Activated CD8-positive, alpha-beta T cell treated with anti-CD3 and anti-CD28 coated beads for 36 hours (primary cell): ENCODE results near the gene A2M. TPM values are rescaled to one million over a fixed set of nuclear protein-coding genes. Genes with fewer than 3 reads are reported as not detected.

Experiments used
- ATAC-seq: fragments of 200-7000 bp; cut with Tn5 transposase; one replicate; pipeline ENCODE4 v1.10.0; 2021; ENCODE audit warnings: mild to moderate bottlenecking, moderate library complexity
- CTCF ChIA-PET: fragments of 350-600 bp; sonication (Branson Sonifier 250); formaldehyde crosslinking; loops from one replicate; lab custom pipeline; 2021; ENCODE audit warnings: antibody characterized with exemption; lab: Charles Lee
- POLR2A ChIA-PET: fragments of 350-600 bp; sonication (Branson Sonifier 250); formaldehyde crosslinking; loops from one replicate; lab custom pipeline; 2021; ENCODE audit warnings: antibody characterized with exemption; lab: Charles Lee
- DNase-seq: peaks from one replicate; pipeline ENCODE4 v3.0.0-alpha.2; 2020
- H3K27ac Mint-ChIP-seq: one replicate; pipeline ENCODE4 v1.8.0; 2021; ENCODE audit warnings: mild to moderate bottlenecking, mixed read lengths
- H3K27me3 Mint-ChIP-seq: one replicate; pipeline ENCODE4 v1.8.0; 2021; ENCODE audit warnings: mixed read lengths
- H3K36me3 Mint-ChIP-seq: one replicate; pipeline ENCODE4 v1.8.0; 2021; ENCODE audit warnings: low read depth, mixed read lengths
- H3K4me1 Mint-ChIP-seq: one replicate; pipeline ENCODE4 v1.8.0; 2021; ENCODE audit warnings: low read depth, mixed read lengths
- H3K4me3 Mint-ChIP-seq: one replicate; pipeline ENCODE4 v1.8.0; 2021; ENCODE audit warnings: mild to moderate bottlenecking, moderate library complexity, mixed read lengths
- H3K9me3 Mint-ChIP-seq: one replicate; pipeline ENCODE4 v1.8.0; 2021; ENCODE audit warnings: mixed read lengths
- CTCF ChIP-seq: fragments of 200-600 bp; IDR thresholded peaks from one replicate; pipeline ENCODE4 v1.8.0; 2022; ENCODE audit warnings: antibody characterized with exemption, mild to moderate bottlenecking
- intact Hi-C: fragments of 100-400 bp; cut with micrococcal nuclease; formaldehyde crosslinking; loops from one replicate; pipeline ENCODE4 v1.10.0; 2022
- total RNA-seq, 2 experiments: library from RNA; stranded (reverse); gene quantifications; one replicate each; pipeline ENCODE4 v1.2.3, GENCODE V29; 2021

A2M gene
- total RNA-seq, 2 experiments from 2014 or later, result not detected

DNA sequence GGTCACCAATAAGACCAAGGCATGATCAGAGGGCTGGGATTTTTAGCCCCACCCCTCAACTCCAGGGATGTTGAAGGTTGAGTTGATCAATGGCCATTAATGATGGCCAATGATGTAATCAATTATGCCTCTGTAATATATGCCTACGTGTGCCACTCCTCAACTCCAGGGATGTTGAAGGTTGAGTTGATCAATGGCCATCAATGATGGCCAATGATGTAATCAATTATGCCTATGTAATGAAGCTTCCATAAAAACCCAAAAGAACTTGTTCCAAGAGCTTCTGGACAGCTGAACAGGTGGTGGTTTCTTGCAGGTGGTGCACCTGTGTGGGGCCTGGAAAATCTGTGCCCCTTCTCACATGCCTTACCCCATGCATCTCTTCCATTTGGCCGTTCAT is 93.1 kb downstream of the A2M start:
- Mint-ChIP-seq H3K9me3 (peaks cover 26% of the 10 kb centered on the region), H3K36me3 (peaks cover 23% of the 10 kb centered on the region), H3K4me1 (peaks cover 20% of the 10 kb centered on the region), H3K27me3 (peaks cover under 1% of the 10 kb centered on the region), H3K27ac (peak overlapping the region; percentile 21), H3K4me3 (no peak overlapping the region)
- DNase-seq, result no peak
- CTCF ChIA-PET, result interaction anchor here (0.9 to 2.2 kb wide), 6 partner anchors 8 to 73 kb away, joined by 3 to 11 read pairs (median 4); partner anchors contain the start of gene M6PR
- intact Hi-C loops, result no loop called here
- POLR2A ChIA-PET, result no interaction called here
- no peak for ATAC-seq
- no peak for TF ChIP-seq CTCF

Other genes with a start within 250 kb of the A2M start
- 10 to 100 TPM; 20.3 to 21.6 TPM for gene PHC1, start 201.4 kb downstream of the A2M start, total RNA-seq
- gene M6PR, start 166.3 kb downstream of the A2M start, total RNA-seq, result 100 to 1,000 TPM; 199 to 206 TPM
- 10 to 100 TPM in 1 of 2 experiments, 1 to 10 TPM in 1; 6.6 to 10.1 TPM for gene KLRG1, start 126.4 kb downstream of the A2M start, total RNA-seq
- gene PZP, start 92.5 kb upstream of the A2M start, total RNA-seq, result not detected